ENCODE measurements around the gene TNRC6C.

The TNRC6C gene

GRCh38 chr17:78013683-78014467, 55.4 kb downstream of the TNRC6C start:
- DNase-seq (ENCODE audit: low spot score): peak; percentile 70

DNA sequence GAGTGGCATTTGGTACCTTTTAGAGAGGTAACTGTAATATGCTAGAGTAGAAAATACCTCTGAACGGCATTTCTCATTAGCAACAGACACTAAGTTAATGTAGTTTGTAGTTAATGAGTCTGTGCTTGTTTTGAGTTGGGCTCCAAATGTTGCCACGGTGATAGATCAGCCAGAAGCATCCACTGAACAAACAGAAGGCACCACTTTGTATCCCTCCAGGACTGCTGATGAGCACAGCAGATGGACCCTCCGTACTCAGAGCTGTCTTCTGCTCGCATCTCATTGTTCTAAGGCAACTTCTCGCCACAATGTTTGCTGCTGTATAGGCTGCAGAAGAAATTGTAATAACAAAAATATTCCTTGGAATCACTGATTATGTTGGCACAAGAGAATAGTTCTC, 56.1 kb downstream of the TNRC6C start:
- DNase-seq (ENCODE audit: low spot score): no peak

- DNase-seq (ENCODE audit: low spot score): no peak
Observed at GRCh38 chr17:78016852-78017251, 58.3 kb downstream of the TNRC6C start.

DNA sequence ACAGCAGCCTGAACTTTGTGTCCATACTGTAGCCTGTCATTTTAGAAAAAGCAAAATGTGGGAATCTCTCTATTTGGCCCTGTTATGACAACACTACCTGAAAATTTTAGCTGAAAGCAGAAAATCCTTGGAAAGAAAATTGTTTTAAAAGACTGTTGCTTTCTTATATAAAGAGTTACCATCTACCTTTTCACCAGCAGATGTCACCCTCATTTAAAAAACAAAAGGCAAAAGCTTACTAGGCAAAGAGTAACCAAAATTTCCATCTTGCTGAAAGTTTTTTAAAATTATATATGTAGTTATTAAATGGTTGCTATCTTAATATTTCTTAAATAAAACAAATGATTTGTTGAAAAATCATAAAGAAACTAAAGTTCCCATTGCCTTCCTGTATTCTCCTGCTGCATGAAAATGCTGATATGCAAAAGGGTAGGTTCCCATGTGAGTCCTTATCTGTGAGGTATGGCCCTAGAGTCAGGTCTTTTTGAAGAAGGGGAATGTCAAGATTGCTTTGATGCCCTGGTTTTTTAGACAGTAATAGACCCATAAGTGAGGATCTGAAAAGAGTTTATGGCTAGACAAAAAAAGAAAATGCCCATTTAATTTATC, 61.0 kb downstream of the TNRC6C start:
- no peak for DNase-seq (ENCODE audit: low spot score)

- DNase-seq (ENCODE audit: low spot score): no peak
Observed at GRCh38 chr17:78019976-78020716, 61.6 kb downstream of the TNRC6C start.

- DNase-seq (ENCODE audit: low spot score): no peak
Observed at GRCh38 chr17:78020717-78021108, 62.2 kb downstream of the TNRC6C start.

GRCh38 chr17:78022425-78022824, 63.9 kb downstream of the TNRC6C start:
- peak; percentile 74 for DNase-seq (ENCODE audit: low spot score)

GRCh38 chr17:78023042-78023441, 64.5 kb downstream of the TNRC6C start:
- no peak for DNase-seq (ENCODE audit: low spot score)

- peak; percentile 20 for DNase-seq (ENCODE audit: low spot score)
Observed at GRCh38 chr17:78026381-78026780, 67.9 kb downstream of the TNRC6C start.

GRCh38 chr17:78027121-78027520, 68.6 kb downstream of the TNRC6C start:
- no peak for DNase-seq (ENCODE audit: low spot score)

DNA sequence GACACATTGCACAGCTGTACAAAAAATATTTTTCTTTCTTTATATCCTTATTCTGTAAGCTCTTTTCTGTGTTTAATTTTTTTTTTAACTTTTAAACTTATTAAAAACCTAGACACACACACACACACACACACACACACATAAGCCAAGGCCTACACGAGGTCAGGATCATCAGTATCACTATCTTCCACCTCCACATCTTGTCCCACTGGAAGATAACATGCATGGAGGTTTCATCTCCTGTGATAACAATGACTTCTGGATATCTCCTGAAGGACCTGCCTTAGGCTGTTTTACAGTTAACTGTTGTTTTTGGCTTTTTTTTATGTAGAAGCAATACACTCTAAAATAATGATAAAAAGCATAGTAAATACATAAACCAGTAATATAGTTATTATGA, 71.2 kb downstream of the TNRC6C start:
- DNase-seq (ENCODE audit: low spot score): no peak

DNA sequence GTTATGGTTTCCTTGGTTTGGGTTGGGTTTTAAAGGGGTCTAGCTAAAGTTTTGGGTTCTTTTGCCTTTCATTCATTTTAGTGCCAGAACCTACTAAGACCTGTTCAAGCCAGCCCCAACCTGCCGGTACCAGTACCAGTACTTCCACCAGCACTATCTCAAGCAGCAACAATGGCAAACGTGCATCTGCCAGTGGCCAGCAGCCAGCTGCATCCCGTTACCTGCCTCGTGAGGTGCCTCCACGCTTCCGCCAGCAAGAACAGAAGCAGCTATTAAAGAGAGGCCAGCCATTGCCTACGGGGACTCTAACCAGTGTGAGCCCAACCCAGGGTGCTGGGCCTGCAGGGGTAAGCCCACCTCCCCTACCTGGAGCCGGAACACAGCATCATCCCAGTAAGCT, 72.9 kb downstream of the TNRC6C start:
- no peak for DNase-seq (ENCODE audit: low spot score)

- DNase-seq (ENCODE audit: low spot score): peak; percentile 64
Observed at GRCh38 chr17:78032166-78032565, 73.7 kb downstream of the TNRC6C start.

DNA sequence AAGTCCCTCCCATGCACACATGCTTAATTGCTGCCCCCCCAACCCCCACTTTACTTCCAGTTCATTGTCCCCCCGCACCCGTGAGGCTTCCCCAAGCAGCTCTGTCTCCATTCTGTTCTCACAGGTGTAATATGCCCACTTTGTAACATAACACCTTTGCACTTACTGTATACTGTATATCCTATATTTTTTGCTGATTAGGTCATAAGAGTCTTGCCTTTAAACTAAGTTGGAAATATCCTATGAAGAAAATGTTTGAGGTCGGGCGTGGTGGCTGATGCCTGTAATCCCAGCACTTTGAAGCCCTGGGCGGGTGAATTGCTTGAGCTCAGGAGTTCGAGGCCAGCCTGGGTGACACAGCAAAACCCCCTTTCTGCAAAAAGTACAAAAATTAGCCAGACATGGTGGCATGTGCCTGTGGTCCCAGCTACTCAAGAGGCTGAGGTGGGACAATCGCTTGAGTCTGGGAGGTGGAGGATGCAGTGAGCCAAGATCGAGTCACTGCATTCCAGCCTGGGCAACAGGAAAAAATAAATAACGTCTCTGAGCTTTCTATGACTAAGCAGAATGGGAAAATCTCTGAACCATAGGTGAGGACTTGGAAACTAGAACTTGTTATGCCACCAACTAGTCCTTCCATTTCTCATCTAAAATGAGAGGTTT, 76.1 kb downstream of the TNRC6C start:
- DNase-seq (ENCODE audit: low spot score): no peak

DNA sequence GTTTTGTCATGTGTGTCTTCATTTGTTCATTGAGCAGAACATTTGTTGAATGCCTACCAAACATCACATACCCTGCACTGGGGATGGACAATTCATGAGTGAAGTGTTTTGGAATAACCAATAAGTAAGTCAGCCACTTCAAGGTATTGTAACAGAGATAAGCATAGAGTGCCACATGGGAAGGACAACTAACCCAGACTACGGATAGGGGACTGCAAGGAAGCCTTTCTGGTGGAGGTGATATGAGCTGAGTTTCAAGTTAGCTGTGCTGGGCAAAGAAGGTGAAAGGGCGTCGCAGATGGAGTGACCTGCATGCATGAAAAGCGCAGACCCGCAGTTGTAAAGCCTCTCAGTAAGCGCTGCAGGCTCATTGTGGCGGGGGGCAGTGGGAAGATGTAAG, 78.8 kb downstream of the TNRC6C start:
- DNase-seq (ENCODE audit: low spot score): no peak

DNA sequence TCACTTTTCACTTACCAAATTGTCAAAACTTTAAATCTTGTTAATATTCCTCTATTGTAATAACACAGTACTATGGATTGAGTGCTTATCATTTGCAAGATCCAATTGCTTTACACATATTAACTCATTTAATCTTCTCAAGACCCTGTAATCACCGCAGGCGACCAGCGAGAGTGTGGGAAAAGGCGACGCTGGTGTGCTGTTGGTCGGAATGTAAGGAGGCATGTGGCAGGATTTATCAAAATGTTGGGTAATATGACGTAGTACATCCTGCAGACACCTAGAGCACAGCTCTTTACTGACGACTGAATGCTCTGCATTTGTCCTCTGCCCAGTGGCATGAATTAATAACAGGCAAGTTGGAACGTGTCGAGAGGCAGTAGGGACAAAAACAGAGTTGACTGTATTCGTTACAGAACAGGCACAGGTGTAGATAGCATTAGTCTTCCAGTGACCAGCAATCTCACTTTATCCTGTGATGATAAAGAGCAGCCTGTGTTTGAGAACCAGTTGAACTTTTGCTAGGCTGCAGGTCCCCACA, 80.3 kb downstream of the TNRC6C start:
- no peak for DNase-seq (ENCODE audit: low spot score)

DNA sequence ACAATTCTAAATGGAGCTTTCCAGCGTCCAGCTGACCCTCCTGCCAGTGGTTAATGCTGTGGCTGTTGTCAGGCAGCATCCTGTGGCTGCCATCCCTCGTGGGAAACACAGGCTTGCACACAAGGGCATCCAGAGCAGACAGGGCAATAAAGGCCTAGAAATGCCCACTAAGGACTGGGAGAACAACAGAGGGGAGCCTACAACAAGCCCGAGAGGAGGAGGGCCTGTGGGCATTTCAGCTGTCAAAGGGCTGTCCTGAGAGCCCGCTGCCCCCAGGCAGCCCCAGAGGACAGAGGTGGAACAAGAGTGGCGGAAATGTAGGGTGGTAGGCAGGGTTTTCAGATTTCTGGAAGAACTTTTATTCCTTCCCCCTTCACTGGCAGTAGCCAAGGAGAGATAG, 81.1 kb downstream of the TNRC6C start:
- no peak for DNase-seq (ENCODE audit: low spot score)

DNA sequence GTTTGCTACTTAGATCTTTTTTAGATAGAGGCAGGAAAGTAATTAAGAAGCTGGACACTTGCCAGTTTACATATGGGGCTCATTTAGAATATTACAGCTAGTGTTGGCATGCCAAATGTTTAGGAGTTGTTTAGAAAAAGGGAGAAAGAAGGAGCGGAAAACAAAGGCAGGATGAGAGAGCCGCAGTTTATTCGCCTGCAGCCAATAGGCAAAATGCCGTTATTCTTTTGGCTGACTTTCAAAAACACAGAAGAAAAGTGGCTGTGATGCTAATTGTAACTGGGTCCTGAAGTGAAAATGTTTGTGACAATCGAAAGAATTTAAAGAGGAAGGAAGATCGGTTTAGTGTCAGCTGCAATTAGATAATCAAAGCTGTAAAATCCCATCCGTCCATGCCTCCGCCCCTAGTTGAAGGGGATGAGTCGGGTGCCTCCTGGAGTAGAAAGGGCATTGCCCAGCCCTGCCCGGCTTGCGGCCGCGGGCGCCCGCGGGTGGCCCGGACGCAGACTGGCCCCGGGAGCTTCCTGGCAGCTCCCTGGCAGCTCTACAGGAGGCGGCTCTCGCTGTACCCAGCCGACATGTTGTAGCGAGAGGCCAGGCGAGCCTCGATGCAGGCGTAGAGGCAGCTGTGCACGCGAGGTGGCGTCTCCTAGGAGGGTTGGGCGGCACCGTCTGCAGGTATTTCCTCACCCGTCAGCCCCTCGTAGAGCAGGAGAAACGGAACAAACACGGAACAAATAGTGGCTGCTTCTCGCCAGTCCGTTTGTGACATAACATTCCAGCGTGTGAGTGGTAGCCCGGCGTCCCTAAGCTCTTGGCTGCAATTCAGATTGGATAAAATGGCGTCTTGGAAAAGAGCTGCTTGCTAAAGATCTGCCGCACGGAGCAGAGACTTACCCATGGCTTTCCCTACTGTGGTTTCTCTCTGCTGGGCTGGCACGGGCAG, 82.2 kb downstream of the TNRC6C start:
- peak; percentile 81 for DNase-seq (ENCODE audit: low spot score)

DNA sequence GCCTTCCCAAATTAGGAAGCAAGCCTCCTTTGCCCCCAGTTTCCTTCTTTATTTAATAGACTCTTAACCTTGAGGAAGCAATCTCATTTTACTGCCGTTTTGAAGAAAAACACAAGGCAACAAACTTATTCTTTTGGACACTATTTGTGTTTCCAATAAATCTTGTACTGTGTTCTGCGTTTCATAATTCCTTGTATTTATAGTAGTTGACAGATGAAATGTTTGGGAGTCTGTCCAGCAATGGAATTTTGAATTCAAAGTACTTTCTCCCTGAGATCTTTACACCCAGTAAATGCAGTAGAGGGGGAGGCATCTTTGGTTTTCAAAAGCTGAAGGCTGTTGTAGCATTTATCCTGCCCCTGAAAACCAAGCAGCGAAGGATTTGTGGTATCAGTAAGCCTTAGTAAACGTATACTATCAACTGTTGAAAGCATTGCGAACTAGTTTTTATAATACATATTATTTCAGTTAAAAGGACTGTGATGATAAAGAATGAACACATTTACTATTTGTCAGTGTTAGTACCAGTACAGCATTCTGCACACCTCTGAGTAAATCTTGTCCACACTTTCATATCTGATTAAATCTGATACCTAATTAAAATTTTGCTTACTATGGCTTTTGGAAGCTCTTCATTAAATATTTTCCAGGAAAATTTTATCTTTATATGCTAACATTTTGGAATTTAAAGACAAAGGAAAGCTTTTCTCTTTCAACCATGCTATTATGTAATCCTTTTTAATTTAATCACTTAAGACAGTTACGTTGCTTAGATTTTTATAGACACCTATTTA, 83.1 kb downstream of the TNRC6C start:
- DNase-seq (ENCODE audit: low spot score): no peak

GRCh38 chr17:78042542-78042941, 84.0 kb downstream of the TNRC6C start:
- DNase-seq (ENCODE audit: low spot score): no peak

Measured in AG20443 (cell line).